Calu3 (cell line): Measurements from ENCODE around the gene NPW. TPM values are rescaled to one million over a fixed set of nuclear protein-coding genes. Genes with fewer than 3 reads are reported as not detected.
A peak's percentile ranks its signal among the peaks of the same experiment; 100 is the strongest.

Experiments
- BruUV-seq: library from RNA; stranded (reverse); fragments of 400-500 nt; replicated peaks from 2 replicates; lab custom pipeline; 2021; lab: Mats Ljungman, UMichigan
- CTCF ChIA-PET: fragments of 300-600 bp; sonication (Branson Sonifier 250); formaldehyde crosslinking; loops from one replicate; lab custom pipeline; 2022; ENCODE audit warnings: antibody characterized with exemption; lab: Charles Lee
- DNase-seq: peaks from one replicate; pipeline ENCODE4 v3.0.0; 2022
- H3K27ac Mint-ChIP-seq: one replicate; pipeline ENCODE4 v1.8.0; 2022; ENCODE audit warnings: mixed read lengths; ENCODE audit not compliant: unreplicated experiment
- H3K27me3 Mint-ChIP-seq: one replicate; pipeline ENCODE4 v1.8.0; 2022; ENCODE audit warnings: mixed read lengths; ENCODE audit not compliant: unreplicated experiment
- H3K36me3 Mint-ChIP-seq: one replicate; pipeline ENCODE4 v1.8.0; 2022; ENCODE audit warnings: mild to moderate bottlenecking, moderate library complexity, mixed read lengths; ENCODE audit not compliant: insufficient read depth, unreplicated experiment
- H3K4me1 Mint-ChIP-seq: one replicate; pipeline ENCODE4 v1.8.0; 2022; ENCODE audit warnings: mild to moderate bottlenecking, low read depth, mixed read lengths; ENCODE audit not compliant: unreplicated experiment
- H3K4me3 Mint-ChIP-seq: one replicate; pipeline ENCODE4 v1.8.0; 2022; ENCODE audit warnings: mild to moderate bottlenecking, low read depth, moderate library complexity, mixed read lengths; ENCODE audit not compliant: unreplicated experiment
- H3K9me3 Mint-ChIP-seq: one replicate; pipeline ENCODE4 v1.8.0; 2022; ENCODE audit warnings: low read depth, mixed read lengths; ENCODE audit not compliant: unreplicated experiment
- CTCF ChIP-seq: fragments of 200-600 bp; IDR thresholded peaks from one replicate; pipeline ENCODE4 v1.8.0; 2022; ENCODE audit warnings: antibody characterized with exemption; ENCODE audit not compliant: unreplicated experiment
- intact Hi-C: fragments of 100-400 bp; cut with micrococcal nuclease; formaldehyde crosslinking; loops from one replicate; pipeline ENCODE4 v1.10.0; 2022; ENCODE audit not compliant: unreplicated experiment
- total RNA-seq: library from RNA; stranded (reverse); gene quantifications from 2 replicates; pipeline ENCODE4 v1.2.3, GENCODE V29; 2022

Gene NPW
- total RNA-seq, 1 experiment from 2014 or later, result 1.5 TPM

- intact Hi-C loops, result no loop called here
- no peak for TF ChIP-seq CTCF
- Mint-ChIP-seq H3K9me3 (no peaks in the 10 kb centered on the region), H3K27ac (no peak overlapping the region), H3K27me3 (no peaks in the 10 kb centered on the region), H3K4me3 (no peak overlapping the region), H3K4me1 (peaks cover 1% of the 10 kb centered on the region), H3K36me3 (peaks cover 53% of the 10 kb centered on the region)
- DNase-seq, result no peak
- CTCF ChIA-PET, result no interaction called here
- BruUV-seq, result no TSS peak
Measured at GRCh38 chr16:2053897-2054296, 34.3 kb downstream of the NPW start.

- H3K27ac Mint-ChIP-seq, result no peak overlapping the region
- DNase-seq, result peak; percentile 61
- no peak overlapping the region for H3K4me3 Mint-ChIP-seq
- H3K36me3 Mint-ChIP-seq, result peaks cover 50% of the 10 kb centered on the region
- H3K27me3 Mint-ChIP-seq, result no peaks in the 10 kb centered on the region
- no peak for TF ChIP-seq CTCF
- no TSS peak for BruUV-seq
- H3K9me3 Mint-ChIP-seq, result no peaks in the 10 kb centered on the region
- CTCF ChIA-PET, result no interaction called here
- intact Hi-C loops, result no loop called here
- no peaks in the 10 kb centered on the region for H3K4me1 Mint-ChIP-seq
Measured at GRCh38 chr16:2054543-2055245, 35.1 kb downstream of the NPW start.

- Mint-ChIP-seq H3K27me3 (no peaks in the 10 kb centered on the region), H3K36me3 (peaks cover 51% of the 10 kb centered on the region), H3K4me3 (no peak overlapping the region), H3K4me1 (no peaks in the 10 kb centered on the region), H3K9me3 (no peaks in the 10 kb centered on the region), H3K27ac (no peak overlapping the region)
- no TSS peak for BruUV-seq
- DNase-seq, result no peak
- TF ChIP-seq CTCF, result peak; percentile 16
- CTCF ChIA-PET, result interaction anchor here (1.0 to 1.8 kb wide), 4 partner anchors 15 to 85 kb away, joined by 4 to 7 read pairs (median 4); no protein-coding TSS in a partner anchor
- intact Hi-C loops, result no loop called here
Measured at GRCh38 chr16:2056077-2056476, 36.5 kb downstream of the NPW start.

- no peak for DNase-seq
- Mint-ChIP-seq H3K27me3 (no peaks in the 10 kb centered on the region), H3K27ac (no peak overlapping the region), H3K9me3 (no peaks in the 10 kb centered on the region), H3K4me3 (no peak overlapping the region), H3K4me1 (no peaks in the 10 kb centered on the region), H3K36me3 (peaks cover 49% of the 10 kb centered on the region)
- BruUV-seq, result no TSS peak
- no peak for TF ChIP-seq CTCF
- intact Hi-C loops, result no loop called here
- CTCF ChIA-PET, result interaction anchor here (0.8 to 1.8 kb wide), 4 partner anchors 9 to 84 kb away, joined by 3 to 7 read pairs (median 4); partner anchors contain the start of genes NTHL1 and TSC2
Measured at GRCh38 chr16:2056681-2057407, 37.3 kb downstream of the NPW start.
